AG04450 (cell line): Measurements from ENCODE around the gene GARIN1A. TPM values are rescaled to one million over a fixed set of nuclear protein-coding genes. Genes with fewer than 3 reads are reported as not detected.
"Not testable (repeated sequence)": the region's sequence is repeated elsewhere in the genome, so short reads cannot be mapped to it uniquely, and the experiment has no call there.

Experiments
- CTCF ChIA-PET: fragments of 300-600, 350-600 bp; formaldehyde crosslinking; extraction: SDS; loops from one replicate; lab custom pipeline; 2022; ENCODE audit warnings: antibody characterized with exemption, inconsistent platforms; lab: Charles Lee
- POLR2A ChIA-PET: fragments of 350-600 bp; formaldehyde crosslinking; extraction: SDS; loops from one replicate; lab custom pipeline; 2021; ENCODE audit warnings: antibody characterized with exemption, inconsistent platforms; lab: Yijun Ruan, JAX
- DNase-seq: peaks from one replicate; pipeline ENCODE4 v3.0.0-alpha.2; 2011; ENCODE audit warnings: low read depth, low spot score
- H3K27ac ChIP-seq: one replicate; pipeline ENCODE4 v1.5.1; 2012; ENCODE audit warnings: low read depth, low read length, control low read depth
- H3K27me3 ChIP-seq: one replicate; pipeline ENCODE4 v1.6.0; 2012; ENCODE audit warnings: low read length; ENCODE audit not compliant: control insufficient read depth, insufficient read depth
- H3K4me3 ChIP-seq: 2 replicates; pipeline ENCODE4 v1.5.1; 2011; ENCODE audit warnings: mild to moderate bottlenecking, low read depth, low read length, control low read depth
- H3K9me3 ChIP-seq: 2 replicates; pipeline ENCODE4 v1.5.1; 2012; ENCODE audit warnings: low read length; ENCODE audit not compliant: control insufficient read depth, insufficient read depth
- CTCF ChIP-seq: IDR thresholded peaks from 2 replicates; pipeline ENCODE4 v1.5.1; 2011; ENCODE audit warnings: low read depth, low read length, control low read depth, inconsistent platforms
- polyA minus RNA-seq: library from RNA; depleted of rRNA, polyadenylated mRNA; stranded (reverse); fragments of >200 nt; gene quantifications from 2 replicates; pipeline ENCODE4 v1.2.3, GENCODE V29; 2011; rRNA and poly(A)+ RNA removed
- polyA plus RNA-seq: library from polyadenylated mRNA; depleted of rRNA; stranded (reverse); fragments of >200 nt; gene quantifications from 2 replicates; pipeline ENCODE4 v1.2.3, GENCODE V29; 2011; rRNA removed

GARIN1A gene
- polyA plus RNA-seq (0.47 TPM in 2 replicates), polyA minus RNA-seq (0.23 and 0.70 TPM in 2 replicates)

GRCh38 chr7:128671992-128672391, at the start of gene GARIN1A:
TSS of gene GARIN1A (plus strand) at chr7:128672292. CDS start at chr7:128672398, 106 bp downstream.
- no peak for DNase-seq
- H3K27ac ChIP-seq, result no peak within 1 kb of the TSS
- no peaks in the 10 kb centered on the region for H3K9me3 ChIP-seq
- TF ChIP-seq CTCF, result no peak
- no peaks in the 10 kb centered on the region for H3K27me3 ChIP-seq
- no peak within 1 kb of the TSS for H3K4me3 ChIP-seq
- CTCF ChIA-PET, result interaction anchor here (0.6 to 2.0 kb wide), 3 partner anchors 10 to 211 kb away, joined by 3 to 7 read pairs (median 3); no protein-coding TSS in a partner anchor
- POLR2A ChIA-PET, result no interaction called here

GRCh38 chr7:128627124-128627523, 45.0 kb upstream of the GARIN1A start:
- CTCF ChIA-PET, H3K27me3 ChIP-seq, H3K9me3 ChIP-seq, POLR2A ChIA-PET, DNase-seq, H3K4me3 ChIP-seq, H3K27ac ChIP-seq: not testable (repeated sequence)

- H3K27ac ChIP-seq, H3K27me3 ChIP-seq, DNase-seq, H3K9me3 ChIP-seq, H3K4me3 ChIP-seq, POLR2A ChIA-PET: not testable (repeated sequence)
- CTCF ChIA-PET, result interaction anchor here (0.6 kb wide), 1 partner anchor 250 kb away, joined by 3 read pairs; no protein-coding TSS in a partner anchor
Observed at GRCh38 chr7:128633915-128634314, 38.2 kb upstream of the GARIN1A start.

GRCh38 chr7:128645206-128645605, 26.9 kb upstream of the GARIN1A start:
- POLR2A ChIA-PET, result not testable (repeated sequence)

GRCh38 chr7:128645844-128646243, 26.2 kb upstream of the GARIN1A start:
- POLR2A ChIA-PET, H3K27me3 ChIP-seq, H3K9me3 ChIP-seq, CTCF ChIA-PET, H3K4me3 ChIP-seq, DNase-seq, H3K27ac ChIP-seq: not testable (repeated sequence)

More at GRCh38 chr7:128645206-128645605, 26.9 kb upstream of the GARIN1A start:
- H3K27ac ChIP-seq, H3K4me3 ChIP-seq, CTCF ChIA-PET, H3K27me3 ChIP-seq, H3K9me3 ChIP-seq, DNase-seq: not testable (repeated sequence)

GRCh38 chr7:128646877-128647276, 25.2 kb upstream of the GARIN1A start:
- POLR2A ChIA-PET, H3K27me3 ChIP-seq, H3K9me3 ChIP-seq, H3K27ac ChIP-seq, DNase-seq, CTCF ChIA-PET, H3K4me3 ChIP-seq: not testable (repeated sequence)

GRCh38 chr7:128651096-128651495, 21.0 kb upstream of the GARIN1A start:
- H3K9me3 ChIP-seq, POLR2A ChIA-PET, H3K27ac ChIP-seq, H3K4me3 ChIP-seq, DNase-seq, CTCF ChIA-PET, H3K27me3 ChIP-seq: not testable (repeated sequence)

- H3K27me3 ChIP-seq, H3K27ac ChIP-seq, POLR2A ChIA-PET, H3K9me3 ChIP-seq, DNase-seq, CTCF ChIA-PET, H3K4me3 ChIP-seq: not testable (repeated sequence)
Observed at GRCh38 chr7:128652606-128653005, 19.5 kb upstream of the GARIN1A start.

- CTCF ChIA-PET, H3K9me3 ChIP-seq, H3K27me3 ChIP-seq, H3K4me3 ChIP-seq, POLR2A ChIA-PET, DNase-seq, H3K27ac ChIP-seq: not testable (repeated sequence)
Observed at GRCh38 chr7:128653197-128653596, 18.9 kb upstream of the GARIN1A start.

- H3K9me3 ChIP-seq, H3K27me3 ChIP-seq, H3K4me3 ChIP-seq, DNase-seq, CTCF ChIA-PET, H3K27ac ChIP-seq, POLR2A ChIA-PET: not testable (repeated sequence)
Observed at GRCh38 chr7:128654080-128654479, 18.0 kb upstream of the GARIN1A start.

- DNase-seq, POLR2A ChIA-PET, H3K27me3 ChIP-seq, H3K9me3 ChIP-seq, H3K27ac ChIP-seq, H3K4me3 ChIP-seq, CTCF ChIA-PET: not testable (repeated sequence)
Observed at GRCh38 chr7:128654501-128654900, 17.6 kb upstream of the GARIN1A start.
